ENCODE data around the gene POLDIP3. TPM values are rescaled to one million over a fixed set of nuclear protein-coding genes. Genes with fewer than 3 reads are reported as not detected.

The POLDIP3 gene
- total RNA-seq, 1 donor from 2014 or later, result 39.3 TPM

GRCh38 chr22:42644422-42645340 lies 30.0 kb upstream of the POLDIP3 start:
- DNase-seq (ENCODE audit: missing footprints) (no peak), ATAC-seq (peak; percentile 7)
- intact Hi-C loops (cut with DNase I), result loop anchor here (2.0 to 5.0 kb wide), 2 partner anchors 30 to 43 kb away; partner anchors contain the start of gene POLDIP3

- ATAC-seq, result no peak
- intact Hi-C loops (cut with DNase I), result loop anchor here (2.0 kb wide), 1 partner anchor 29 kb away; the partner anchor contains the start of gene POLDIP3
- no peak for DNase-seq (ENCODE audit: missing footprints)
Measured at GRCh38 chr22:42643634-42644421, 29.1 kb upstream of the POLDIP3 start.

- intact Hi-C loops (cut with DNase I), result no loop called here
- ATAC-seq, result no peak
- peak; percentile 61 for DNase-seq (ENCODE audit: missing footprints)
Measured at GRCh38 chr22:42642806-42643633, 28.3 kb upstream of the POLDIP3 start.

- DNase-seq (ENCODE audit: missing footprints) (no peak), ATAC-seq (no peak)
- intact Hi-C loops (cut with DNase I), result no loop called here
Measured at GRCh38 chr22:42641801-42642413, 27.2 kb upstream of the POLDIP3 start.

GRCh38 chr22:42639541-42640241 lies 25.0 kb upstream of the POLDIP3 start:
- intact Hi-C loops (cut with DNase I), result no loop called here
- DNase-seq (ENCODE audit: missing footprints) (no peak), ATAC-seq (no peak)

- ATAC-seq, result no peak
- intact Hi-C loops (cut with DNase I), result no loop called here
- no peak for DNase-seq (ENCODE audit: missing footprints)
Measured at GRCh38 chr22:42637555-42637954, 22.9 kb upstream of the POLDIP3 start.

- no peak for ATAC-seq
- DNase-seq (ENCODE audit: missing footprints), result no peak
- intact Hi-C loops (cut with DNase I), result no loop called here
Measured at GRCh38 chr22:42636506-42636905, 21.8 kb upstream of the POLDIP3 start.

- intact Hi-C loops (cut with DNase I), result no loop called here
- peak; percentile 83 for ATAC-seq
Measured at GRCh38 chr22:42635531-42635930, 20.8 kb upstream of the POLDIP3 start.

GRCh38 chr22:42633013-42633412 lies 18.3 kb upstream of the POLDIP3 start:
- no peak for ATAC-seq
- intact Hi-C loops (cut with DNase I), result no loop called here

More at GRCh38 chr22:42635531-42635930, 20.8 kb upstream of the POLDIP3 start:
- DNase-seq (ENCODE audit: missing footprints), result no peak

GRCh38 chr22:42632096-42632495 lies 17.4 kb upstream of the POLDIP3 start:
- intact Hi-C loops (cut with DNase I), result no loop called here
- ATAC-seq, result no peak
- no peak for DNase-seq (ENCODE audit: missing footprints)

More at GRCh38 chr22:42633013-42633412, 18.3 kb upstream of the POLDIP3 start:
- no peak for DNase-seq (ENCODE audit: missing footprints)

GRCh38 chr22:42630901-42631602 lies 16.4 kb upstream of the POLDIP3 start:
- ATAC-seq (no peak), DNase-seq (ENCODE audit: missing footprints) (no peak)
- intact Hi-C loops (cut with DNase I), result no loop called here

- ATAC-seq (no peak), DNase-seq (ENCODE audit: missing footprints) (no peak)
- intact Hi-C loops (cut with DNase I), result no loop called here
Measured at GRCh38 chr22:42630211-42630610, 15.5 kb upstream of the POLDIP3 start.

GRCh38 chr22:42627981-42628380 lies 13.3 kb upstream of the POLDIP3 start:
- DNase-seq (ENCODE audit: missing footprints), result peak; percentile 9
- ATAC-seq, result no peak
- intact Hi-C loops (cut with DNase I), result no loop called here

GRCh38 chr22:42626951-42627625 lies 12.4 kb upstream of the POLDIP3 start:
- intact Hi-C loops (cut with DNase I), result no loop called here

GRCh38 chr22:42626431-42626830 lies 11.7 kb upstream of the POLDIP3 start:
- DNase-seq (ENCODE audit: missing footprints) (no peak), ATAC-seq (no peak)
- intact Hi-C loops (cut with DNase I), result no loop called here

More at GRCh38 chr22:42626951-42627625, 12.4 kb upstream of the POLDIP3 start:
- no peak for ATAC-seq
- DNase-seq (ENCODE audit: missing footprints), result peak; percentile 67

- ATAC-seq, result no peak
- peak; percentile 67 for DNase-seq (ENCODE audit: missing footprints)
- intact Hi-C loops (cut with DNase I), result no loop called here
Measured at GRCh38 chr22:42625416-42625815, 10.7 kb upstream of the POLDIP3 start.
